Measurements from ENCODE around the gene DNAJC12. TPM values are rescaled to one million over a fixed set of nuclear protein-coding genes. Genes with fewer than 3 reads are reported as not detected.
"Not testable (repeated sequence)": the region's sequence is repeated elsewhere in the genome, so short reads cannot be mapped to it uniquely, and the experiment has no call there.

DNAJC12 gene
- total RNA-seq, 1 donor from 2014 or later = 0.17 TPM

DNA sequence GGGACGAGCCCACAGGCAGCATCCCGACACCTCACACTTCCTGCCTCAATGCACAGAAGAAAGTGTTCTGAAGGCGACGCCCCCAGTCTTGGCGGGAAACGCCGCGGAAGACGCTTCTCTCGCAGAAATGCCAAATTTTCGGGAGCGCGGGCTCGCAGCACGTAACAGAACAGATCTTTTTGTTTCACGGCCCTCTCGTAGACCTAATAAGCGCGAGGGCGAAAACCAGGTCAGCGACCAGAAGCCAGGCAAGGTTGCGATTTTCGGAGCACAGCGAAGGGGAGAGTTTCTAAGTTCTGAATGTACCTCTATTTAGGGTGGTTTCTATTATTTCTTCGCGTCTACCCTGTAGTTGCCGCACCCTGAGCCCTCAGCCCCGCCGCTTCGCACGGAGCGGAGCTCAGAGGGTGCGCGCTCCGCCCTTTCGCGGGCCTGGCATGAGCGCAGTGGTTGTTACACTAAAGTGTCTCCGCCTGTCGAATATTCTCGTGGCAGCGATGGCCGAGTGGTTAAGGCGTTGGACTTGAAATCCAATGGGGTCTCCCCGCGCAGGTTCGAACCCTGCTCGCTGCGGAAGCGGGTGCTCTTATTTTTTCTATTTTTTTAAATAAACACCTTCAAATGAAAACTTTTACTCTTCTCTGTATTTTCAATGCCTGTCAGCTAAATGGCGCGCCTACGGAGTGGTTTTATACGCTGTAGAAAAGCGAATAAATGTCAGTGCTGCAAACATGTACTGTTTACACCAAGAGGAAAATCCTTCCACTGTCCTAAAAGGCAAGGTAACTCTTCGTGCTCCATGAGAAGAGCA lies 73.8 kb downstream of the DNAJC12 start:
- TF ChIP-seq, protein P1, sequence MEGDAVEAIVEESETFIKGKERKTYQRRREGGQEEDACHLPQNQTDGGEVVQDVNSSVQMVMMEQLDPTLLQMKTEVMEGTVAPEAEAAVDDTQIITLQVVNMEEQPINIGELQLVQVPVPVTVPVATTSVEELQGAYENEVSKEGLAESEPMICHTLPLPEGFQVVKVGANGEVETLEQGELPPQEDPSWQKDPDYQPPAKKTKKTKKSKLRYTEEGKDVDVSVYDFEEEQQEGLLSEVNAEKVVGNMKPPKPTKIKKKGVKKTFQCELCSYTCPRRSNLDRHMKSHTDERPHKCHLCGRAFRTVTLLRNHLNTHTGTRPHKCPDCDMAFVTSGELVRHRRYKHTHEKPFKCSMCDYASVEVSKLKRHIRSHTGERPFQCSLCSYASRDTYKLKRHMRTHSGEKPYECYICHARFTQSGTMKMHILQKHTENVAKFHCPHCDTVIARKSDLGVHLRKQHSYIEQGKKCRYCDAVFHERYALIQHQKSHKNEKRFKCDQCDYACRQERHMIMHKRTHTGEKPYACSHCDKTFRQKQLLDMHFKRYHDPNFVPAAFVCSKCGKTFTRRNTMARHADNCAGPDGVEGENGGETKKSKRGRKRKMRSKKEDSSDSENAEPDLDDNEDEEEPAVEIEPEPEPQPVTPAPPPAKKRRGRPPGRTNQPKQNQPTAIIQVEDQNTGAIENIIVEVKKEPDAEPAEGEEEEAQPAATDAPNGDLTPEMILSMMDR (conservative IDR thresholded peaks at IDR 0.05; ENCODE audit: low read depth, low read length) = no peak
- DNase-seq (ENCODE audit: low read depth) = peak; percentile 63

DNA sequence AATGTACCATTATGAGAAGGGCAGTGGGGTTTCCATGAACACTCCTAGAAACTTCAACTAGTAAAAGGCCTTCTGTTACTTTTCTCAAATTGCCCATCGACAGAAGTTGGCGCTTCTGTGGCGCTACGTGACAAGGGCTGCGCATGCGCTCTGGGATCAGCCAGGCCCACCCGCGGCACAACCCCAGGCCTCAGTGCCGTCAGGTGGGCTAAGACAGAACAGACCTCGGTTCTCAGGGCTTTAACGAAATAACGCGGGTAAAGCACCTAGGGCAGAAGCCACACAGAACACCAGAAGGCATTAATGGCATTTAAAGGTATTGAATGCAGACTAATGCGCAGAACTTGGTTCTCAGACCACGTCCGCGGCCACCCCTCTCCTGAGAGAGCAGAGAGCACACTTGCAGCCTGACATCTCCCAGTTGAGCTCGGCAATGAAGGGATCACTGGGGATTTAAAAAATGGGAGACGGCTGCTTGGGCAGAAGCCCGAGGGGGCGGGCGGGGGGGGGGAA lies 74.4 kb downstream of the DNAJC12 start:
- peak overlapping the region; percentile 72 for H3K4me3 ChIP-seq (ENCODE audit: low read depth, low read length)
- DNase-seq (ENCODE audit: low read depth) = no peak
- TF ChIP-seq, protein P1 (conservative IDR thresholded peaks at IDR 0.05; ENCODE audit: low read depth, low read length) = no peak

More for the DNA sequence above, 73.8 kb downstream of the DNAJC12 start:
- H3K4me3 ChIP-seq (ENCODE audit: low read depth, low read length) = peak overlapping the region; percentile 72

DNA sequence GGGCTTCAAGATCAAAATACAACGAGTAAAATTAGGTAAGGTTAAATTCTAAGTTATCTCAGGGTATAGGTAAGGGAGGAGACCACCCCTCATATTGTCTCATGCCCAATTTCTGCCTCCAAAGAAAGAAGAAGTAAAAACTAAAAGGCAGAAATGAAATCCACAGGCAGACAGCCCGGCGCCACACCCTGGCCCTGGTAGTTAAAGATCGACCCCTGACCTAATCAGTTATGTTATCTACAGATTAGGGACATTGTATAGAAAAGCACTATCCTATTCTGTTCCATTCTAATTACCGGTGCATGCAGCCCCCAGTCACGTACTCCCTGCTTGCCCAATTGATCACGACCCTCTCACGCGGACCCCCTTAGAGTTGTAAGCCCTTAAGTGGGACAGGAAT lies 75.4 kb downstream of the DNAJC12 start:
- not testable (repeated sequence) for DNase-seq (ENCODE audit: low read depth); H3K4me3 ChIP-seq (ENCODE audit: low read depth, low read length)

DNA sequence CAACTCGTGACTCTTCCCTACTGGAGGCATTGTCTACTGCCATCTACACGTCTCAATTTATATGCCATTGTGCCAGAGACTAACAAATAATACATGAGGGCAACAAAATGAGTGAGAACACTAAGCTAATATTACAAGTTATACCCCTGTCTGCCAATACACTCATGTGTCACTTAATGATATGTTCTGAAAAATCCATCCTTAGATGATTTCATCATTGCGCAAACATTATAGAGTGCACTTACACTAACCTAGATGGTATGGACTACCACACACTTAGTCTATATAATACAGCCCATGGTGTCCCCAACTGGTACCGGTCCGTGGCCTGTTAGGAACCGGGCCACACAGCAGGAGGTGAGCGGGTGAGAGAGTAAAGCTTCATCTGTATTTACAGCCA lies 77.7 kb downstream of the DNAJC12 start:
- DNase-seq (ENCODE audit: low read depth) = no peak
- TF ChIP-seq, protein P1 (conservative IDR thresholded peaks at IDR 0.05; ENCODE audit: low read depth, low read length) = no peak
- no peak overlapping the region for H3K4me3 ChIP-seq (ENCODE audit: low read depth, low read length)

Other genes with a start within 250 kb of the DNAJC12 start
- gene CTNNA3, start 142.0 kb downstream of the DNAJC12 start, total RNA-seq = under 0.01 and 0.46 TPM in 2 replicates
- 9.3 and 10.5 TPM in 2 replicates for gene SIRT1, start 46.5 kb upstream of the DNAJC12 start, total RNA-seq
- gene HERC4, start 237.1 kb upstream of the DNAJC12 start, total RNA-seq = 27.2 and 27.3 TPM in 2 replicates